LNCAP (cell line): ENCODE data around the gene SCG3.

Experiments used
- CTCF ChIP-seq: fragments of 450-650 bp; IDR thresholded peaks from 2 replicates; pipeline ENCODE4 v1.5.1; 2017; ENCODE audit warnings: mild to moderate bottlenecking

SCG3 gene

GRCh38 chr15:51681303-51681963 is at the start of gene SCG3:
Gene SCG3 (plus strand): TSS chr15:51681503. CDS start chr15:51681756, 253 bp downstream.
- no peak for TF ChIP-seq CTCF

GRCh38 chr15:51634591-51635198 is 46.6 kb upstream of the SCG3 start:
- TF ChIP-seq CTCF, result no peak

GRCh38 chr15:51641490-51642130 is 39.7 kb upstream of the SCG3 start:
- no peak for TF ChIP-seq CTCF

- no peak for TF ChIP-seq CTCF
These were observed 38.6 kb upstream of the SCG3 start for GRCh38 chr15:51642696-51643095.

GRCh38 chr15:51647128-51647562 is 34.2 kb upstream of the SCG3 start:
- TF ChIP-seq CTCF, result no peak

- peak; percentile 79 for TF ChIP-seq CTCF
These were observed 31.4 kb upstream of the SCG3 start for GRCh38 chr15:51649659-51650521.

GRCh38 chr15:51652084-51652668 is 29.1 kb upstream of the SCG3 start:
- TF ChIP-seq CTCF, result no peak
